WTC11 (cell line): ENCODE data around the gene IER2. TPM values are rescaled to one million over a fixed set of nuclear protein-coding genes. Genes with fewer than 3 reads are reported as not detected.

Experiments used
- ATAC-seq: fragments of 200-7000 bp; cut with Tn5 transposase; 2 replicates; pipeline ENCODE4 v1.10.0; 2021; ENCODE audit warnings: mild to moderate bottlenecking, moderate library complexity
- CTCF ChIA-PET: fragments of 300-600 bp; sonication (Branson Sonifier 250); formaldehyde crosslinking; loops from one replicate; lab custom pipeline; 2021; ENCODE audit warnings: antibody characterized with exemption; lab: Charles Lee
- POLR2A ChIA-PET: fragments of 350-600 bp; sonication (Branson Sonifier 250); formaldehyde crosslinking; loops from one replicate; lab custom pipeline; 2021; ENCODE audit warnings: antibody characterized with exemption; lab: Charles Lee
- DNase-seq: peaks from one replicate; pipeline ENCODE4 v3.0.0; 2021; ENCODE audit warnings: low spot score
- H3K27ac Mint-ChIP-seq: 2 replicates; pipeline ENCODE4 v1.8.0; 2021; ENCODE audit warnings: mixed read lengths
- H3K27me3 Mint-ChIP-seq: 2 replicates; pipeline ENCODE4 v1.8.0; 2021; ENCODE audit warnings: low read depth, mild to moderate bottlenecking, moderate library complexity, mixed read lengths
- H3K36me3 Mint-ChIP-seq: 2 replicates; pipeline ENCODE4 v1.8.0; 2021; ENCODE audit warnings: mixed read lengths
- H3K4me1 Mint-ChIP-seq: 2 replicates; pipeline ENCODE4 v1.8.0; 2022; ENCODE audit warnings: mixed read lengths
- H3K4me3 Mint-ChIP-seq: 2 replicates; pipeline ENCODE4 v1.8.0; 2021; ENCODE audit warnings: mild to moderate bottlenecking, moderate library complexity, mixed read lengths
- H3K9me3 Mint-ChIP-seq: 2 replicates; pipeline ENCODE4 v1.8.0; 2021; ENCODE audit warnings: mixed read lengths
- FOXK1 ChIP-seq: sonication (generic); formaldehyde crosslinking; IDR thresholded peaks from 2 replicates; pipeline ENCODE4 v1.8.0; 2022; ENCODE audit warnings: mild to moderate bottlenecking, moderate library complexity, missing genetic modification reagents
- FOXP1 ChIP-seq: sonication (generic); formaldehyde crosslinking; IDR thresholded peaks from 2 replicates; pipeline ENCODE4 v1.8.0; 2022; ENCODE audit warnings: missing genetic modification reagents, mild to moderate bottlenecking, moderate library complexity, borderline replicate concordance
- HMGA2 ChIP-seq: fragments of 250-450 bp; sonication (Bioruptor Pico); IDR thresholded peaks from 2 replicates; pipeline ENCODE4 v1.4.0; 2021; ENCODE audit warnings: mild to moderate bottlenecking, moderate library complexity
- KAT7 ChIP-seq: sonication (generic); formaldehyde crosslinking; IDR thresholded peaks from 2 replicates; pipeline ENCODE4 v1.8.1; 2023; ENCODE audit warnings: missing genetic modification reagents, mild to moderate bottlenecking, borderline replicate concordance
- MYBL2 ChIP-seq: sonication (generic); formaldehyde crosslinking; IDR thresholded peaks from 2 replicates; pipeline ENCODE4 v1.8.1; 2023; ENCODE audit warnings: mild to moderate bottlenecking, moderate library complexity, missing genetic modification reagents
- NFYB ChIP-seq: sonication (generic); formaldehyde crosslinking; conservative IDR thresholded peaks from 2 replicates; pipeline ENCODE4 v1.8.0; 2022; ENCODE audit warnings: low read depth, missing genetic modification reagents
- NR1H2 ChIP-seq: sonication (generic); formaldehyde crosslinking; IDR thresholded peaks from 2 replicates; pipeline ENCODE4 v1.9.0; 2021; ENCODE audit warnings: mild to moderate bottlenecking, moderate library complexity, missing genetic modification reagents
- NR2C2 ChIP-seq: sonication (generic); formaldehyde crosslinking; IDR thresholded peaks from 2 replicates; pipeline ENCODE4 v1.8.0; 2022; ENCODE audit warnings: mild to moderate bottlenecking, missing genetic modification reagents
- SMAD4 ChIP-seq: sonication (generic); formaldehyde crosslinking; IDR thresholded peaks from 2 replicates; pipeline ENCODE4 v1.8.0; 2022; ENCODE audit warnings: mild to moderate bottlenecking, missing genetic modification reagents
- SOX15 ChIP-seq: fragments of 250-450 bp; sonication (Bioruptor Pico); IDR thresholded peaks from 2 replicates; pipeline ENCODE4 v1.9.0; 2021; ENCODE audit warnings: mild to moderate bottlenecking
- TCF7 ChIP-seq: sonication (generic); formaldehyde crosslinking; IDR thresholded peaks from 2 replicates; pipeline ENCODE4 v1.8.0; 2022; ENCODE audit warnings: mild to moderate bottlenecking, low read depth, missing genetic modification reagents, moderate library complexity
- TEAD1 ChIP-seq: sonication (generic); formaldehyde crosslinking; IDR thresholded peaks from 2 replicates; pipeline ENCODE4 v1.8.0; 2022; ENCODE audit warnings: mild to moderate bottlenecking, missing genetic modification reagents
- TEAD4 ChIP-seq: sonication (generic); formaldehyde crosslinking; IDR thresholded peaks from 2 replicates; pipeline ENCODE4 v1.8.0; 2022; ENCODE audit warnings: mild to moderate bottlenecking, missing genetic modification reagents
- TP53 ChIP-seq: sonication (generic); formaldehyde crosslinking; IDR thresholded peaks from 2 replicates; pipeline ENCODE4 v1.8.1; 2023; ENCODE audit warnings: mild to moderate bottlenecking, missing genetic modification reagents
- ZBTB21 ChIP-seq: sonication (generic); formaldehyde crosslinking; IDR thresholded peaks from 2 replicates; pipeline ENCODE4 v1.8.1; 2023; ENCODE audit warnings: mild to moderate bottlenecking, missing genetic modification reagents, borderline replicate concordance
- ZNF263 ChIP-seq: sonication (generic); formaldehyde crosslinking; IDR thresholded peaks from 2 replicates; pipeline ENCODE4 v1.8.1; 2022; ENCODE audit warnings: low read depth, mild to moderate bottlenecking, moderate library complexity, missing genetic modification reagents
- ZNF671 ChIP-seq: fragments of 250-450 bp; sonication (Bioruptor Pico); IDR thresholded peaks from 2 replicates; pipeline ENCODE4 v1.8.0; 2021; ENCODE audit warnings: mild to moderate bottlenecking
- total RNA-seq: library from RNA; stranded (reverse); gene quantifications from 3 replicates; pipeline ENCODE4 v1.2.3, GENCODE V29; 2021
- TF ChIP-seq, protein P1 (sequence below): sonication (generic); formaldehyde crosslinking; conservative IDR thresholded peaks from 2 replicates; pipeline ENCODE4 v1.8.1; 2023; ENCODE audit warnings: mild to moderate bottlenecking, low read depth, missing genetic modification reagents, moderate library complexity
- TF ChIP-seq, protein P2 (sequence below): sonication (generic); formaldehyde crosslinking; IDR thresholded peaks from 2 replicates; pipeline ENCODE4 v1.8.0; 2022; ENCODE audit warnings: mild to moderate bottlenecking, missing genetic modification reagents
- TF ChIP-seq, protein P3 (sequence below): sonication (generic); formaldehyde crosslinking; IDR thresholded peaks from 2 replicates; pipeline ENCODE4 v1.8.0; 2022; ENCODE audit warnings: mild to moderate bottlenecking, missing genetic modification reagents
- TF ChIP-seq, protein P4 (sequence below): sonication (generic); formaldehyde crosslinking; IDR thresholded peaks from 2 replicates; pipeline ENCODE4 v1.8.1; 2022; ENCODE audit warnings: low read depth, missing genetic modification reagents, borderline replicate concordance
- TF ChIP-seq, protein P5 (sequence below): sonication (generic); formaldehyde crosslinking; IDR thresholded peaks from 2 replicates; pipeline ENCODE4 v1.8.0; 2023; ENCODE audit warnings: mild to moderate bottlenecking, missing genetic modification reagents

The IER2 gene
- total RNA-seq, 1 experiment from 2014 or later: 138 TPM

DNA sequence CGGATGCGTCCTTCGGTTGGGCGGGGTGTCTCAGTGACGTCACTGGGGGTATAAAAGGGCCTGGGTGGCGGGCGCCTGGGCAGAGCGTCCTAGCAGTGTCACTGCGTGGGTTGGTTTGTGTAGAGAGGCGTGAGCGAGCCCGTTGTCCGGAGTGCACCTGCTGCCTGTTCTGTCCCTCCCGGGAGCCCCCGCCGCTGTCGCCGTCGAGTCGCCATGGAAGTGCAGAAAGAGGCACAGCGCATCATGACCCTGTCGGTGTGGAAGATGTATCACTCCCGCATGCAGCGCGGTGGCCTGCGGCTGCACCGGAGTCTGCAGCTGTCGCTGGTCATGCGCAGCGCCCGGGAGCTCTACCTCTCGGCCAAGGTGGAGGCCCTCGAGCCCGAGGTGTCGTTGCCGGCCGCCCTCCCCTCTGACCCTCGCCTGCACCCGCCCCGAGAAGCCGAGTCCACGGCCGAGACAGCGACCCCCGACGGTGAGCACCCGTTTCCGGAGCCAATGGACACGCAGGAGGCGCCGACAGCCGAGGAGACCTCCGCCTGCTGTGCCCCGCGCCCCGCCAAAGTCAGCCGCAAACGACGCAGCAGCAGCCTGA, 2.9 kb downstream of the IER2 start (continued):
- TF ChIP-seq TEAD4 (CRISPR knock-in tag) (peak; percentile 89), TEAD1 (CRISPR knock-in tag) (peak; percentile 85), FOXK1 (CRISPR knock-in tag) (peak; percentile 91), SMAD4 (CRISPR knock-in tag) (peak; percentile 90; the same call in 1 of the 2 replicates), MYBL2 (peak; percentile 84)
- TF ChIP-seq, protein P1, sequence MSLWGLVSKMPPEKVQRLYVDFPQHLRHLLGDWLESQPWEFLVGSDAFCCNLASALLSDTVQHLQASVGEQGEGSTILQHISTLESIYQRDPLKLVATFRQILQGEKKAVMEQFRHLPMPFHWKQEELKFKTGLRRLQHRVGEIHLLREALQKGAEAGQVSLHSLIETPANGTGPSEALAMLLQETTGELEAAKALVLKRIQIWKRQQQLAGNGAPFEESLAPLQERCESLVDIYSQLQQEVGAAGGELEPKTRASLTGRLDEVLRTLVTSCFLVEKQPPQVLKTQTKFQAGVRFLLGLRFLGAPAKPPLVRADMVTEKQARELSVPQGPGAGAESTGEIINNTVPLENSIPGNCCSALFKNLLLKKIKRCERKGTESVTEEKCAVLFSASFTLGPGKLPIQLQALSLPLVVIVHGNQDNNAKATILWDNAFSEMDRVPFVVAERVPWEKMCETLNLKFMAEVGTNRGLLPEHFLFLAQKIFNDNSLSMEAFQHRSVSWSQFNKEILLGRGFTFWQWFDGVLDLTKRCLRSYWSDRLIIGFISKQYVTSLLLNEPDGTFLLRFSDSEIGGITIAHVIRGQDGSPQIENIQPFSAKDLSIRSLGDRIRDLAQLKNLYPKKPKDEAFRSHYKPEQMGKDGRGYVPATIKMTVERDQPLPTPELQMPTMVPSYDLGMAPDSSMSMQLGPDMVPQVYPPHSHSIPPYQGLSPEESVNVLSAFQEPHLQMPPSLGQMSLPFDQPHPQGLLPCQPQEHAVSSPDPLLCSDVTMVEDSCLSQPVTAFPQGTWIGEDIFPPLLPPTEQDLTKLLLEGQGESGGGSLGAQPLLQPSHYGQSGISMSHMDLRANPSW (CRISPR knock-in tag): no peak
- TF ChIP-seq, protein P2, sequence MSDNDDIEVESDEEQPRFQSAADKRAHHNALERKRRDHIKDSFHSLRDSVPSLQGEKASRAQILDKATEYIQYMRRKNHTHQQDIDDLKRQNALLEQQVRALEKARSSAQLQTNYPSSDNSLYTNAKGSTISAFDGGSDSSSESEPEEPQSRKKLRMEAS (CRISPR knock-in tag): peak; percentile 81
- TF ChIP-seq, protein P3, sequence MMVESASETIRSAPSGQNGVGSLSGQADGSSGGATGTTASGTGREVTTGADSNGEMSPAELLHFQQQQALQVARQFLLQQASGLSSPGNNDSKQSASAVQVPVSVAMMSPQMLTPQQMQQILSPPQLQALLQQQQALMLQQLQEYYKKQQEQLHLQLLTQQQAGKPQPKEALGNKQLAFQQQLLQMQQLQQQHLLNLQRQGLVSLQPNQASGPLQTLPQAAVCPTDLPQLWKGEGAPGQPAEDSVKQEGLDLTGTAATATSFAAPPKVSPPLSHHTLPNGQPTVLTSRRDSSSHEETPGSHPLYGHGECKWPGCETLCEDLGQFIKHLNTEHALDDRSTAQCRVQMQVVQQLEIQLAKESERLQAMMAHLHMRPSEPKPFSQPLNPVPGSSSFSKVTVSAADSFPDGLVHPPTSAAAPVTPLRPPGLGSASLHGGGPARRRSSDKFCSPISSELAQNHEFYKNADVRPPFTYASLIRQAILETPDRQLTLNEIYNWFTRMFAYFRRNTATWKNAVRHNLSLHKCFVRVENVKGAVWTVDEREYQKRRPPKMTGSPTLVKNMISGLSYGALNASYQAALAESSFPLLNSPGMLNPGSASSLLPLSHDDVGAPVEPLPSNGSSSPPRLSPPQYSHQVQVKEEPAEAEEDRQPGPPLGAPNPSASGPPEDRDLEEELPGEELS (CRISPR knock-in tag): peak; percentile 84; the same call in 1 of the 2 replicates

DNA sequence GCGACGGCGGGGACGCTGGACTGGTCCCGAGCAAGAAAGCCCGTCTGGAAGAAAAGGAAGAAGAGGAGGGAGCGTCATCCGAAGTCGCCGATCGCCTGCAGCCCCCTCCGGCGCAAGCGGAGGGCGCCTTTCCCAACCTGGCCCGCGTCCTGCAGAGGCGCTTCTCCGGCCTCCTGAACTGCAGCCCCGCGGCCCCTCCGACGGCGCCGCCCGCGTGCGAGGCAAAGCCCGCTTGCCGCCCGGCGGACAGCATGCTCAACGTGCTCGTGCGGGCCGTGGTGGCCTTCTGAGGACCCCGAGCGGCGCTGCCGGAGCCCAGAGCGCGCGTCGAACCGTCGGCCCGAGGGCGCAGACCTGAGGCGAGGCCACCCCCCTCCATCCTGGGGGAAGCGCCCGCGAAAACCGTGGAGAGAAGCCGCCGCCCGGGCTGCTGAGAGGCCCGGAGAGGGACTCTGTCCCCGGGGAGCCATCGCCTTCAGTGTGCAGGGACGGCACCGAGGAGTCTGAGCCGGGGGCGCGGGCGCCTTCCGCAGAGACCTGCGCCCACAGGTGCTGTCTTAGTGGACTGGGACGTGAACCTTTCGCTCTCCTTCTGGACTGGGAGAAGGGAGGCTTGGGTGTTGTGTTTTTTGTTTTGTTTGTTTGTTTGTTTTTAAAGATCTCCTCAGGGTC, 3.5 kb downstream of the IER2 start:
- Mint-ChIP-seq H3K36me3 (peaks cover 20% of the 10 kb centered on the region), H3K4me1 (peaks cover 30% of the 10 kb centered on the region), H3K4me3 (peak overlapping the region; percentile 92), H3K9me3 (no peaks in the 10 kb centered on the region), H3K27me3 (peaks cover 7% of the 10 kb centered on the region; the same call in 1 of the 2 replicates), H3K27ac (peak overlapping the region; percentile 99)
- ATAC-seq (no peak), DNase-seq (peak; percentile 48)
- ChIA-PET POLR2A (interaction anchor here (1.0 to 5.5 kb wide), 7 partner anchors 11 to 94 kb away, joined by 3 to 167 read pairs (median 4); partner anchors contain the start of gene NACC1), CTCF (interaction anchor here (0.5 to 2.2 kb wide), 5 partner anchors 10 to 983 kb away, joined by 3 to 21 read pairs (median 5); no protein-coding TSS in a partner anchor)
- no peak for TF ChIP-seq HMGA2 (CRISPR knock-in tag)
- peak; percentile 33; the same call in 1 of the 2 replicates for TF ChIP-seq ZNF263
- no peak; the same call in none of the 2 replicates for TF ChIP-seq KAT7 (CRISPR knock-in tag)
- TF ChIP-seq TEAD1 (CRISPR knock-in tag): no peak
- TF ChIP-seq, protein P4, sequence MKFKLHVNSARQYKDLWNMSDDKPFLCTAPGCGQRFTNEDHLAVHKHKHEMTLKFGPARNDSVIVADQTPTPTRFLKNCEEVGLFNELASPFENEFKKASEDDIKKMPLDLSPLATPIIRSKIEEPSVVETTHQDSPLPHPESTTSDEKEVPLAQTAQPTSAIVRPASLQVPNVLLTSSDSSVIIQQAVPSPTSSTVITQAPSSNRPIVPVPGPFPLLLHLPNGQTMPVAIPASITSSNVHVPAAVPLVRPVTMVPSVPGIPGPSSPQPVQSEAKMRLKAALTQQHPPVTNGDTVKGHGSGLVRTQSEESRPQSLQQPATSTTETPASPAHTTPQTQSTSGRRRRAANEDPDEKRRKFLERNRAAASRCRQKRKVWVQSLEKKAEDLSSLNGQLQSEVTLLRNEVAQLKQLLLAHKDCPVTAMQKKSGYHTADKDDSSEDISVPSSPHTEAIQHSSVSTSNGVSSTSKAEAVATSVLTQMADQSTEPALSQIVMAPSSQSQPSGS: no peak
- TF ChIP-seq NR2C2: no peak
- TF ChIP-seq NFYB (CRISPR knock-in tag): no peak; the same call in 1 of the 2 replicates
- TF ChIP-seq, protein P3 (CRISPR knock-in tag): no peak
- no peak for TF ChIP-seq ZNF671 (CRISPR knock-in tag)
- TF ChIP-seq TCF7 (CRISPR knock-in tag): no peak
- TF ChIP-seq, protein P5, sequence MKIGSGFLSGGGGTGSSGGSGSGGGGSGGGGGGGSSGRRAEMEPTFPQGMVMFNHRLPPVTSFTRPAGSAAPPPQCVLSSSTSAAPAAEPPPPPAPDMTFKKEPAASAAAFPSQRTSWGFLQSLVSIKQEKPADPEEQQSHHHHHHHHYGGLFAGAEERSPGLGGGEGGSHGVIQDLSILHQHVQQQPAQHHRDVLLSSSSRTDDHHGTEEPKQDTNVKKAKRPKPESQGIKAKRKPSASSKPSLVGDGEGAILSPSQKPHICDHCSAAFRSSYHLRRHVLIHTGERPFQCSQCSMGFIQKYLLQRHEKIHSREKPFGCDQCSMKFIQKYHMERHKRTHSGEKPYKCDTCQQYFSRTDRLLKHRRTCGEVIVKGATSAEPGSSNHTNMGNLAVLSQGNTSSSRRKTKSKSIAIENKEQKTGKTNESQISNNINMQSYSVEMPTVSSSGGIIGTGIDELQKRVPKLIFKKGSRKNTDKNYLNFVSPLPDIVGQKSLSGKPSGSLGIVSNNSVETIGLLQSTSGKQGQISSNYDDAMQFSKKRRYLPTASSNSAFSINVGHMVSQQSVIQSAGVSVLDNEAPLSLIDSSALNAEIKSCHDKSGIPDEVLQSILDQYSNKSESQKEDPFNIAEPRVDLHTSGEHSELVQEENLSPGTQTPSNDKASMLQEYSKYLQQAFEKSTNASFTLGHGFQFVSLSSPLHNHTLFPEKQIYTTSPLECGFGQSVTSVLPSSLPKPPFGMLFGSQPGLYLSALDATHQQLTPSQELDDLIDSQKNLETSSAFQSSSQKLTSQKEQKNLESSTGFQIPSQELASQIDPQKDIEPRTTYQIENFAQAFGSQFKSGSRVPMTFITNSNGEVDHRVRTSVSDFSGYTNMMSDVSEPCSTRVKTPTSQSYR: no peak
- no peak for TF ChIP-seq NR1H2 (CRISPR knock-in tag)
- peak; percentile 86; the same call in 1 of the 2 replicates for TF ChIP-seq TP53
- TF ChIP-seq ZBTB21: no peak
- 0 out of 2 replicates have a peak, but pooled peaks have one; percentile 10 for TF ChIP-seq FOXP1 (CRISPR knock-in tag)
- no peak for TF ChIP-seq SOX15 (CRISPR knock-in tag)
